Astrocyte (in vitro differentiated cells and primary cell): ENCODE measurements around the gene TRIM23. TPM values are rescaled to one million over a fixed set of nuclear protein-coding genes. Genes with fewer than 3 reads are reported as not detected.

ENCODE experiments used
- DNase-seq: peaks from one replicate; pipeline ENCODE4 v3.0.0-alpha.2; 2010; ENCODE audit warnings: low read depth
- FAIRE-seq: peaks from 2 replicates; lab custom pipeline; 2011; peaks lifted over from hg19 to GRCh38; lab: Jason Lieb, UNC
- H2AFZ ChIP-seq: 2 replicates; pipeline ENCODE4 v1.6.0; 2012; ENCODE audit warnings: low read depth, low read length, inconsistent platforms
- H3K27ac ChIP-seq: 2 replicates; pipeline ENCODE4 v1.5.1; 2011; ENCODE audit warnings: low read depth, low read length, inconsistent platforms
- H3K27me3 ChIP-seq: 2 replicates; pipeline ENCODE4 v1.6.0; 2011; ENCODE audit warnings: low read length, inconsistent platforms; ENCODE audit not compliant: insufficient read depth
- H3K36me3 ChIP-seq: 2 replicates; pipeline ENCODE4 v1.5.1; 2011; ENCODE audit warnings: low read length, inconsistent platforms; ENCODE audit not compliant: insufficient read depth
- H3K4me1 ChIP-seq: 2 replicates; pipeline ENCODE4 v1.5.1; 2011; ENCODE audit warnings: low read length, inconsistent platforms; ENCODE audit not compliant: insufficient read depth
- H3K4me2 ChIP-seq: 2 replicates; pipeline ENCODE4 v1.6.0; 2012; ENCODE audit warnings: low read length, inconsistent platforms
- H3K4me3 ChIP-seq: 2 replicates; pipeline ENCODE4 v1.5.1; 2011; ENCODE audit warnings: low read depth, mild to moderate bottlenecking, low read length, inconsistent platforms; ENCODE audit not compliant: insufficient read depth
- H3K79me2 ChIP-seq: 2 replicates; pipeline ENCODE4 v1.6.0; 2012; ENCODE audit warnings: mild to moderate bottlenecking, low read length, inconsistent platforms; ENCODE audit not compliant: insufficient read depth
- H3K9ac ChIP-seq: 2 replicates; pipeline ENCODE4 v1.6.0; 2012; ENCODE audit warnings: mild to moderate bottlenecking, low read length, inconsistent platforms
- H3K9me3 ChIP-seq: 2 replicates; pipeline ENCODE4 v1.5.1; 2012; ENCODE audit warnings: low read depth, mild to moderate bottlenecking, low read length, inconsistent platforms; ENCODE audit not compliant: insufficient read depth
- H4K20me1 ChIP-seq: 2 replicates; pipeline ENCODE4 v1.6.0; 2012; ENCODE audit warnings: low read length, inconsistent platforms; ENCODE audit not compliant: insufficient read depth
- H3K27ac Mint-ChIP-seq: one replicate; pipeline ENCODE4 v1.8.0; 2021; ENCODE audit warnings: mild to moderate bottlenecking, mixed read lengths; ENCODE audit not compliant: unreplicated experiment
- H3K27me3 Mint-ChIP-seq: one replicate; pipeline ENCODE4 v1.8.0; 2021; ENCODE audit warnings: low read depth, mixed read lengths; ENCODE audit not compliant: unreplicated experiment
- H3K36me3 Mint-ChIP-seq: one replicate; pipeline ENCODE4 v1.8.0; 2021; ENCODE audit warnings: low read depth, mixed read lengths; ENCODE audit not compliant: unreplicated experiment
- H3K4me1 Mint-ChIP-seq: one replicate; pipeline ENCODE4 v1.8.0; 2021; ENCODE audit warnings: low read depth, mixed read lengths; ENCODE audit not compliant: unreplicated experiment
- H3K4me3 Mint-ChIP-seq: one replicate; pipeline ENCODE4 v1.8.0; 2021; ENCODE audit warnings: mild to moderate bottlenecking, moderate library complexity, mixed read lengths; ENCODE audit not compliant: unreplicated experiment
- H3K9me3 Mint-ChIP-seq: one replicate; pipeline ENCODE4 v1.8.0; 2021; ENCODE audit warnings: mild to moderate bottlenecking, mixed read lengths; ENCODE audit not compliant: unreplicated experiment
- EZH2 ChIP-seq: IDR thresholded peaks from 2 replicates; pipeline ENCODE4 v1.6.1; 2012; ENCODE audit warnings: mild to moderate bottlenecking, low read length, inconsistent platforms; ENCODE audit not compliant: insufficient read depth
- total RNA-seq: library from RNA; stranded (reverse); gene quantifications from 2 replicates; pipeline ENCODE4 v1.2.1, GENCODE V29; 2021
- TF ChIP-seq, protein P1 (sequence below): IDR thresholded peaks from 2 replicates; pipeline ENCODE4 v1.5.1; 2011; ENCODE audit warnings: low read depth, mild to moderate bottlenecking, inconsistent platforms, low read length, moderate library complexity; ENCODE audit not compliant: insufficient read depth

The TRIM23 gene
- total RNA-seq, 1 donor from 2014 or later = 14.6 TPM

DNA sequence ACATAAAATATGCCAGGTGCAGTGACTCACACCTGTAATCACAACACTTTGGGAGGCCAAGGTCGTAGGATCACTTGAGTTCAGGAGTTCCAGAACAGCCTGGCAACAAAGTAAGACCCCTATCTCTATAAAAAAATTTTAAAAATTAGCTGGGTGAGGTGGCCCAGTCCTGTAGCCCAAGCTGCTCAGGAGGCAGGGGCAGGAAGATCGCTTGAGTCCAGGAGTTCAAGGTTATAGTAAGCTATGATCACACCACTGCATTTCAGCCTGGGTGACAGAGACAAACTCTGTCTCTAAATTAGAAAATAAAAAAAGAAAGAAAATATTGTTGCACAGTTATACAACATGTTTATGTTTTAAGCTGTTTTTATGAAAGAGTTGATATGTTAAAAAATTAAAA is 68.0 kb downstream of the TRIM23 start:
- no peak overlapping the region for H3K4me2 ChIP-seq
- no peak for DNase-seq
- H3K27ac ChIP-seq = no peak overlapping the region
- peaks cover 38% of the 10 kb centered on the region for H3K79me2 ChIP-seq
- no peak overlapping the region for H2AFZ ChIP-seq
- H4K20me1 ChIP-seq = no peaks in the 10 kb centered on the region
- peaks cover 12% of the 10 kb centered on the region for H3K36me3 ChIP-seq
- H3K9me3 Mint-ChIP-seq = no peaks in the 10 kb centered on the region
- no peak overlapping the region for H3K9ac ChIP-seq
- H3K4me3 ChIP-seq = no peak overlapping the region
- H3K36me3 Mint-ChIP-seq = no peaks in the 10 kb centered on the region
- no peak overlapping the region for H3K4me3 Mint-ChIP-seq
- no peak overlapping the region for H3K27ac Mint-ChIP-seq
- peaks cover 2% of the 10 kb centered on the region for H3K4me1 Mint-ChIP-seq
- no peak for FAIRE-seq
- H3K27me3 ChIP-seq = no peaks in the 10 kb centered on the region
- H3K9me3 ChIP-seq = no peaks in the 10 kb centered on the region
- H3K4me1 ChIP-seq = no peaks in the 10 kb centered on the region
- no peaks in the 10 kb centered on the region for H3K27me3 Mint-ChIP-seq
- TF ChIP-seq, protein P1, sequence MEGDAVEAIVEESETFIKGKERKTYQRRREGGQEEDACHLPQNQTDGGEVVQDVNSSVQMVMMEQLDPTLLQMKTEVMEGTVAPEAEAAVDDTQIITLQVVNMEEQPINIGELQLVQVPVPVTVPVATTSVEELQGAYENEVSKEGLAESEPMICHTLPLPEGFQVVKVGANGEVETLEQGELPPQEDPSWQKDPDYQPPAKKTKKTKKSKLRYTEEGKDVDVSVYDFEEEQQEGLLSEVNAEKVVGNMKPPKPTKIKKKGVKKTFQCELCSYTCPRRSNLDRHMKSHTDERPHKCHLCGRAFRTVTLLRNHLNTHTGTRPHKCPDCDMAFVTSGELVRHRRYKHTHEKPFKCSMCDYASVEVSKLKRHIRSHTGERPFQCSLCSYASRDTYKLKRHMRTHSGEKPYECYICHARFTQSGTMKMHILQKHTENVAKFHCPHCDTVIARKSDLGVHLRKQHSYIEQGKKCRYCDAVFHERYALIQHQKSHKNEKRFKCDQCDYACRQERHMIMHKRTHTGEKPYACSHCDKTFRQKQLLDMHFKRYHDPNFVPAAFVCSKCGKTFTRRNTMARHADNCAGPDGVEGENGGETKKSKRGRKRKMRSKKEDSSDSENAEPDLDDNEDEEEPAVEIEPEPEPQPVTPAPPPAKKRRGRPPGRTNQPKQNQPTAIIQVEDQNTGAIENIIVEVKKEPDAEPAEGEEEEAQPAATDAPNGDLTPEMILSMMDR = no peak
- no peak for TF ChIP-seq EZH2

DNA sequence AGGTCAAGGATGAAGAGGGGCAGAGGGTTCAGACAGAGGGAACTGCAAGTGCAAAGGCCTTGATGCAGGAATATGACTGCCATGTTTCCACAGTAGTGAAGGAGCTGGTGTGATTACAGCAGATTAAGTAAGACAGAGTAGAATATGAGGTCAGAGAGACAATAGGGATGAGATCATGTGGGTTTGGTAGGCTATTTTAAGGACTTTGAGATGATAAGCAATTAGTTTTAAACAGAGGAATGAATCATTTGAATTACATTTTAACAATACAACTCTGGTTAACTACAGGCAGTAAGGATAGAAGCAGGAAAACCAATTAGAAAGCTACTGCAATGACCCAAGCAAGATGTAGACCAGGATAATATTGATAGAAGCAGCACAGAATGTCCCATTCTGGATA is 68.8 kb downstream of the TRIM23 start:
- FAIRE-seq = no peak
- H3K4me1 ChIP-seq = no peaks in the 10 kb centered on the region
- no peaks in the 10 kb centered on the region for H3K36me3 Mint-ChIP-seq
- H3K4me3 ChIP-seq = no peak overlapping the region
- H3K36me3 ChIP-seq = peaks cover 12% of the 10 kb centered on the region
- H3K9me3 ChIP-seq = no peaks in the 10 kb centered on the region
- H3K9me3 Mint-ChIP-seq = no peaks in the 10 kb centered on the region
- H4K20me1 ChIP-seq = no peaks in the 10 kb centered on the region
- peak; percentile 3 for DNase-seq
- no peak overlapping the region for H3K27ac ChIP-seq
- H3K4me3 Mint-ChIP-seq = no peak overlapping the region
- no peak overlapping the region for H3K4me2 ChIP-seq
- H3K79me2 ChIP-seq = peaks cover 29% of the 10 kb centered on the region
- no peak overlapping the region for H3K27ac Mint-ChIP-seq
- no peaks in the 10 kb centered on the region for H3K27me3 ChIP-seq
- TF ChIP-seq, protein P1 = no peak
- TF ChIP-seq EZH2 = no peak
- H3K27me3 Mint-ChIP-seq = no peaks in the 10 kb centered on the region
- no peak overlapping the region for H3K9ac ChIP-seq
- H3K4me1 Mint-ChIP-seq = peaks cover 2% of the 10 kb centered on the region
- H2AFZ ChIP-seq = no peak overlapping the region

DNA sequence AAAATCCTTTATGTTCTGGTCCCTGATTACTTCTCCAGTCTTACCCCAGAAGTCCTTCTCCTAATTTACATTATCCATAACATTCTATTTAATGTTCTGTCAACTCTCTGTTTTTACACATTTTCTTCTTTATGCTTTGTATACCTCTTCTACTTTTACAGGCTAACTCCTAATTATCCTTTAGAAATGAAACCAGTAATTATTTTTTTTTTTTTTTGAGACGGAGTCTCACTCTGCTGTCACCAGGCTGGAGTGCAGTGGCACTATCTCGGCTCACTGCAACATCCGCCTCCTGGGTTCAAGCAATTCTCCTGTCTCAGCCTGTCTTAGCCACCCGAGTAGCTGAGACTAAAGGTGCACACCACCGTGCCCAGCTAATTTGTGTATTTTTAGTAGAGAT is 70.2 kb downstream of the TRIM23 start:
- Histone ChIP-seq H3K4me2 (no peak overlapping the region), H3K27me3 (no peaks in the 10 kb centered on the region), H3K79me2 (peaks cover 22% of the 10 kb centered on the region), H4K20me1 (no peaks in the 10 kb centered on the region), H3K4me1 (no peaks in the 10 kb centered on the region), H3K36me3 (peaks cover 19% of the 10 kb centered on the region), H3K9me3 (no peaks in the 10 kb centered on the region), H2AFZ (no peak overlapping the region), H3K4me3 (no peak overlapping the region), H3K9ac (no peak overlapping the region), H3K27ac (no peak overlapping the region)
- peaks cover 2% of the 10 kb centered on the region for H3K36me3 Mint-ChIP-seq
- no peaks in the 10 kb centered on the region for H3K9me3 Mint-ChIP-seq
- peaks cover 2% of the 10 kb centered on the region for H3K4me1 Mint-ChIP-seq
- H3K4me3 Mint-ChIP-seq = no peak overlapping the region
- FAIRE-seq (no peak), DNase-seq (no peak)
- TF ChIP-seq, protein P1 = no peak
- no peak for TF ChIP-seq EZH2
- H3K27ac Mint-ChIP-seq = no peak overlapping the region
- H3K27me3 Mint-ChIP-seq = no peaks in the 10 kb centered on the region
